ENCODE data around the gene WTIP. TPM values are rescaled to one million over a fixed set of nuclear protein-coding genes. Genes with fewer than 3 reads are reported as not detected.

Gene WTIP
- total and polyA plus RNA-seq, 2 of the 13 experiments (the other 11 are each of a cell fraction or from before 2014, with no cell fraction given) = 15.0 to 18.1 TPM

DNA sequence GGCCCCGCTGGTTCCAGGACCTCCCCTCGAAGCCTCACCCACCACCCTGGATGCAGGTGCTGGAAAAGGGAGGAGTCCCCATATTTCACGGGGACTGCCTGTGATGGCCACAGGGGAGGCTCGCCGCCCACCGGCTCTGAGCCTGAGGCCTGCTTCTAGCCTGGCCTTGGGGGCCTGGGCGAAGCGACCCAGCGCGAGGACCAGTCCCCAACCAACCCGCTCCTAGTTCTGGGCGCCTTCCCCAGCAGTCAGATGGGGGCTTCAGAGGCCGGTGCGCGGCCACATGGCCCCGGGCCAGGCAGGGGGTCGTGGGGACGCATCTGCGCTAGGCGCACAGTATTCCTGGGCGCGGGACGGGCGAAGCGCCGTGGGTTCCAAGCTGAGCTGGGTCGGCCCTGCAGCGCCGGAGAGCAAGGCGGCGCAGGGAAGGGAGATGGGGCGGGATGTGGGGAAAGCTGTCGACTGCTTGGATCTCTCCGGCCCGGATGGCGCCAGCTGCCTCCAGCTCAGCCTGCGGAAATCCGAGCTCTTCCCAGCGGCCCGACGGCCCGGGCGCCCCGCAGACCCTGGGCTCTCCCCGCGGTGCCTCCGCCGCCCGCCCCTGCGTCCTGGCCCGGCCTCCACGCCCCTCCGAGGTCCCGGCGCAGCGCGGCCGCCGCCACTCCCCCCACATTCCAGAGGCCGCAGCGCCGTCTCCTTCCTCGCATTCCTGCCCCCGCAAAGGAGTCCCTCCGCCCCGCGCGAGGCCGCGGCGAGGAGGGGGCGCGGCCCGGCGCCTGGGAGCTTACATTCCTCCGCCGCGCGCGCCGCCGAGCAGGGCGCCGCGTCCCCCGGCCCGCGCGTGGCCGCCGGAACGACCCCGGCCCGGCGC lies at the start of gene WTIP (continued):
- TF ChIP-seq, protein P1, sequence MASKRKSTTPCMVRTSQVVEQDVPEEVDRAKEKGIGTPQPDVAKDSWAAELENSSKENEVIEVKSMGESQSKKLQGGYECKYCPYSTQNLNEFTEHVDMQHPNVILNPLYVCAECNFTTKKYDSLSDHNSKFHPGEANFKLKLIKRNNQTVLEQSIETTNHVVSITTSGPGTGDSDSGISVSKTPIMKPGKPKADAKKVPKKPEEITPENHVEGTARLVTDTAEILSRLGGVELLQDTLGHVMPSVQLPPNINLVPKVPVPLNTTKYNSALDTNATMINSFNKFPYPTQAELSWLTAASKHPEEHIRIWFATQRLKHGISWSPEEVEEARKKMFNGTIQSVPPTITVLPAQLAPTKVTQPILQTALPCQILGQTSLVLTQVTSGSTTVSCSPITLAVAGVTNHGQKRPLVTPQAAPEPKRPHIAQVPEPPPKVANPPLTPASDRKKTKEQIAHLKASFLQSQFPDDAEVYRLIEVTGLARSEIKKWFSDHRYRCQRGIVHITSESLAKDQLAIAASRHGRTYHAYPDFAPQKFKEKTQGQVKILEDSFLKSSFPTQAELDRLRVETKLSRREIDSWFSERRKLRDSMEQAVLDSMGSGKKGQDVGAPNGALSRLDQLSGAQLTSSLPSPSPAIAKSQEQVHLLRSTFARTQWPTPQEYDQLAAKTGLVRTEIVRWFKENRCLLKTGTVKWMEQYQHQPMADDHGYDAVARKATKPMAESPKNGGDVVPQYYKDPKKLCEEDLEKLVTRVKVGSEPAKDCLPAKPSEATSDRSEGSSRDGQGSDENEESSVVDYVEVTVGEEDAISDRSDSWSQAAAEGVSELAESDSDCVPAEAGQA (IDR thresholded peaks at IDR 0.05; ENCODE audit: low read depth) = no peak
- TF ChIP-seq, protein P1 (CRISPR knock-in tag; IDR thresholded peaks at IDR 0.05; ENCODE audit: borderline replicate concordance) = 0 out of 2 replicates have a peak, but pooled peaks have one; percentile 25

DNA sequence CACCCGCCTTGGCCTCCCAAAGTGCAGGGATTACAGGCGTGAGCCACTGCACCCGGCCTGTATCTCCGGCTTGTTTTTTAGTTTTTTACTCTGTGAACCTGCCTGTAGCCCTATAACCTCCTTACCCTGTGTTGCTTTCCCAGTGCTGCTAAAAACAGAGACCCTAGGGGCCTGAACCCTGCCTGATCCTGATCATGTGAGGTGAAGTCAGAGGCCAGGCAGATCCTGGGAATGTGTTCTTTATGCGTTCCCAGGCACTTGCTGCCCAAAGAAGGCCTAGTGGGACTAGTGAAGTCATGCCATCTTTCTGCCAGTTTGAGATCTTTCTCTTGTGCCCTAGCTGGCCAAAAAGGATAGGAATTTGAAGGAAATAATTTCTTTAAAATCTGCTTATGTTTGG lies 48.8 kb upstream of the WTIP start:
- no peaks in the 10 kb centered on the region; a peak in 1 of 5 replicates for H3K27me3 ChIP-seq (ENCODE audit: control insufficient read depth in 1 of 2, insufficient read depth in 2 of 2, low read length in 2 of 2)
- DNase-seq (ENCODE audit: low spot score) (no peak), FAIRE-seq (no peak), ATAC-seq (no peak)
- peaks cover 6 to 50% of the 10 kb centered on the region in 2 experiments for H3K36me3 ChIP-seq (replicated peaks in 1 of 2; ENCODE audit: control insufficient read depth in 1 of 2, insufficient read depth in 2 of 2, low read length in 2 of 2)
- H3K4me1 ChIP-seq (ENCODE audit: insufficient read depth, low read length) = peaks cover 36% of the 10 kb centered on the region
- H3K9ac ChIP-seq (ENCODE audit: insufficient read depth, low read depth, low read length) = no peak overlapping the region
- no peak overlapping the region for H3K4me2 ChIP-seq (ENCODE audit: low read depth, low read length)
- ChIA-PET CTCF (ENCODE audit: low intra/inter-chr PET ratio, low total read pairs) (no interaction called here), POLR2A (no interaction called here)
- BruUV-seq (replicated peaks) = no TSS peak
- H3K27ac ChIP-seq (ENCODE audit: extremely low read length, insufficient read depth, low read length) = no peak overlapping the region
- intact Hi-C loops (cut with micrococcal nuclease; ENCODE audit: unreplicated experiment) (no loop called here), in situ Hi-C loops (cut with HindIII; ENCODE audit: extremely low pct_ligation_motif_present, low pct_unique_long_range_greater_than_20kb) (no loop called here)
- H3K4me3 ChIP-seq (replicated peaks in 1 of 3; ENCODE audit: insufficient read depth in 1 of 3, low read depth in 2 of 3, low read length in 3 of 3) = no peak overlapping the region
- H4K20me1 ChIP-seq (ENCODE audit: insufficient read depth, low read length) = peaks cover 47% of the 10 kb centered on the region
- 95% methylated on average over 5 of the region's 5 CpGs for WGBS (ENCODE audit: low lambda C conversion rate)
- H3K79me2 ChIP-seq (ENCODE audit: insufficient read depth, low read length) = peaks cover 66% of the 10 kb centered on the region
- H3K9me3 ChIP-seq (ENCODE audit: low read length) = no peaks in the 10 kb centered on the region
- TF ChIP-seq, protein P2, sequence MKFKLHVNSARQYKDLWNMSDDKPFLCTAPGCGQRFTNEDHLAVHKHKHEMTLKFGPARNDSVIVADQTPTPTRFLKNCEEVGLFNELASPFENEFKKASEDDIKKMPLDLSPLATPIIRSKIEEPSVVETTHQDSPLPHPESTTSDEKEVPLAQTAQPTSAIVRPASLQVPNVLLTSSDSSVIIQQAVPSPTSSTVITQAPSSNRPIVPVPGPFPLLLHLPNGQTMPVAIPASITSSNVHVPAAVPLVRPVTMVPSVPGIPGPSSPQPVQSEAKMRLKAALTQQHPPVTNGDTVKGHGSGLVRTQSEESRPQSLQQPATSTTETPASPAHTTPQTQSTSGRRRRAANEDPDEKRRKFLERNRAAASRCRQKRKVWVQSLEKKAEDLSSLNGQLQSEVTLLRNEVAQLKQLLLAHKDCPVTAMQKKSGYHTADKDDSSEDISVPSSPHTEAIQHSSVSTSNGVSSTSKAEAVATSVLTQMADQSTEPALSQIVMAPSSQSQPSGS (CRISPR knock-in tag; IDR thresholded peaks at IDR 0.05) = no peak
- TF ChIP-seq ZNF292 (CRISPR knock-in tag; IDR thresholded peaks at IDR 0.05; ENCODE audit: borderline replicate concordance, low read depth) (no peak), SMYD3 (CRISPR knock-in tag; IDR thresholded peaks at IDR 0.05) (no peak), ZNF337 (CRISPR knock-in tag; IDR thresholded peaks at IDR 0.05; ENCODE audit: borderline replicate concordance, low read depth) (no peak), SMARCE1 (IDR thresholded peaks at IDR 0.05; ENCODE audit: borderline replicate concordance) (no peak), ASH2L (IDR thresholded peaks at IDR 0.05; ENCODE audit: insufficient read length, low read depth, low read length) (no peak), ZNF383 (CRISPR knock-in tag; IDR thresholded peaks at IDR 0.05; ENCODE audit: borderline replicate concordance) (no peak), ZNF501 (CRISPR knock-in tag; IDR thresholded peaks at IDR 0.05) (no peak), ISX (CRISPR knock-in tag; conservative IDR thresholded peaks at IDR 0.05) (no peak), KAT8 (CRISPR knock-in tag; IDR thresholded peaks at IDR 0.05) (no peak)
- no peak overlapping the region for H2AFZ ChIP-seq (ENCODE audit: low read length)
